GM12873 (cell line): ENCODE measurements around the gene MGLL.

Experiments
- CTCF ChIP-seq: IDR thresholded peaks from 2 replicates; pipeline ENCODE4 v1.5.1; 2012; ENCODE audit warnings: low read depth, mild to moderate bottlenecking, moderate library complexity, low read length, control low read depth; ENCODE audit not compliant: insufficient read depth; ENCODE audit errors: missing control alignments

MGLL gene

DNA sequence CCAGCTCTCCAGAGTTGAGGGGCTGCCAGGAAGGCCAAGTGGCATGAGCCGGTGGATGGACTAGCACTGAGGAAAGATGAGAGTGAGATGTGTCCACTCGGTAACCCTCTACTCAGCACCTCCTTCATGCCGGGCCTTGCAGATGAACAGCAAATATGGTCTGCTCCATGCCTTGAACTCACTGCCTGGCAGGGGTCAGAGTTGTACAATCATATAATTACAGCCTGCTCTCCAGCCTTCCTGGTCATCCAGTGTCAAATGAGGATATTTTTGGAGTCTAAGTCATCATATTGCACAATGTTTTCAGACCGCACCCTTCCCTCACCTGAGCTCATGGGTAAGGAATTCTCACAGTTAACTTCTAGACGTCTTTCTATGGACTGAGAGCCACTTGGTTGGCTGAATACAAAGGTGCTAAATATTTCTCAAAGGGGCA, 4.9 kb downstream of the MGLL start:
- TF ChIP-seq CTCF, result no peak

DNA sequence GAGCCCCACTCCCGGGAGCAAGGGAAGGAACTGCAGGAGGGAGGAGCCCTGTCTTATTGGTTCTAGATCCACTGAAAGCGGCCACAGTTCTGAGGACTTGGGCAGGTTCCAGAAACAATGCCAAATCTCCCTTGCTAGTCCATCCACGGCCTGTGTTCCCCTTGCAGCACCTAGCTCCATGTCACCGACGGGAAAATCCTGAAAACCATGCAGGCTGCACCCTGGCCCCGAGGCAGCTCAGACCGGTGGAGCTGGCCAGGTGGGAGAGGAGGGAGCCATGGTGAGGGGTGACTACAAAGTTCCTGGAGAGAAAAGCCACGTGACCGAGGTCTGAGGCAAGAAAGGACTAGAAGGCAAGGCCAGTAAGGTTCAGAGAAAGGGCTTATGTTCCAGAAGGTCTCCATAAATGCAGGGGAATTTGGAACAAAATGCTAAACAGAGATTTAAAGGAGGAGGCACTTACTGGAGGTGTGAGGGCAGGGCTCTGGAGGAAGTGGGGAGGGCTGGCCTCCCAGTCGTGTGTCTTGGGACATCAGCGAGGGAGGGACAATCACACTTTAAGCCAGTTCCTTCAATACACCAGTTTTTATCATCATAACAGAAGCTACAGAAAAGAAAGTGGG, 5.4 kb downstream of the MGLL start:
- no peak for TF ChIP-seq CTCF

- no peak for TF ChIP-seq CTCF
Observed at GRCh38 chr3:127815641-127816605, 6.4 kb downstream of the MGLL start.

DNA sequence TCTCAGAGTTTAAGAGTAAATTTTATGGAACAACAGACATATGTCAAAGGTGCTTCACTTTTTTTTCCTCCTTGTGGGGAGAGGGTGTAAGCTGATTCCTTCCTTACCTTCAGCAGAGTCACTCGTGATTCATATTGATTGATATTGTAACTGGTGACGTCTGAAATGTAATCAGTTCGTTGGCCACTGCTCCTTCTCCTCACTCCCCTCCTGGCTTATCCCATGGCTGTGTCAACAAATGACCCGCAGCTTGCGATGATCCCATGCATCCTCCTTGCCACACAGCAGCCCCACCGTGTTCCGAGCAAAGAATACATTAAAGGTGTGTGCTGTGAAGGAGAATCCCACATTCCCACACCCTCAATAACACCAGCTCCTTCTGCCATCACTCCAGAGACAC, 7.3 kb downstream of the MGLL start:
- no peak for TF ChIP-seq CTCF

GRCh38 chr3:127814325-127814781, 8.0 kb downstream of the MGLL start:
- TF ChIP-seq CTCF, result no peak

DNA sequence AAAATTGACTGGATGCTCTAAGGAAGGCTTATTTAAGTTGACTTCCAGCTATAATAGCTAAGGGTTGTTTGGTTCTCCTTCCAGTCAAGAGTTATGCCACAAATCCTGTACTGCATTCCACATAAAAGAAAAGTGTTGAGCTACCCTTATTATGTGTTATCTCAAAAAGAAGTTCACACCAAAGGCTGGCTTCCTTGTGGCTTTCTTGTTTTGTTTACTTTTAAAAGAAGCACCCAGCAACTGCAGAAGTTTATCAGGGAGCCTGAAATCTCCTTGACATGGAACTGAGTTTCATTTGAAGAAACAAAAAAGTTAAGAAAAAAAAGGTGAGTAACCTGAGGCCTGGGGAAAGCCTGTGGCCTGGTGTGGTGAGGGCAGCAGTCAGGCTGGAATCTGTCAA, 10.2 kb downstream of the MGLL start:
- TF ChIP-seq CTCF, result no peak

GRCh38 chr3:127811717-127812116, 10.6 kb downstream of the MGLL start:
- TF ChIP-seq CTCF, result no peak
